HG03521 (cell line): Measurements from ENCODE around the gene KDM1B.
"Not testable (repeated sequence)": the region's sequence is repeated elsewhere in the genome, so short reads cannot be mapped to it uniquely, and the experiment has no call there.

ENCODE experiments used
- ATAC-seq: cut with Tn5 transposase; IDR thresholded peaks from one replicate; pipeline ENCODE4 v1.9.1; 2021; ENCODE audit warnings: mild to moderate bottlenecking, moderate library complexity; ENCODE audit not compliant: unreplicated experiment

The KDM1B gene

DNA sequence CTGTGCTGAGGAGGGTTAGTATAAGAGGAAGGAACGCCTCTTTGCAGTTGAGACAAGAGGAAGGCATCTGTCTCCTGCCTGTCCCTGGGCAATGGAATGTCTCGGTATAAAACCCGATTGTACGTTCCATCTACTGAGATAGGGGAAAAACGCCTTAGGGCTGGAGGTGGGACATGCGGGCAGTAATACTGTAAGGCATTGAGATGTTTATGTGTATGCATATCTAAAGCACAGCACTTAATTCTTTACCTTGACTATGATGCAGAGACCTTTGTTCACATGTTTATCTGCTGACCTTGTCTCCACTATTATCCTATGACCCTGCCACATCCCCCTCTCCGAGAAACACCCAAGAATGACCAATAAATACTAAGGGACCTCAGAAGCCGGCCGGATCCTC lies 71.9 kb downstream of the KDM1B start:
- ATAC-seq, result not testable (repeated sequence)

DNA sequence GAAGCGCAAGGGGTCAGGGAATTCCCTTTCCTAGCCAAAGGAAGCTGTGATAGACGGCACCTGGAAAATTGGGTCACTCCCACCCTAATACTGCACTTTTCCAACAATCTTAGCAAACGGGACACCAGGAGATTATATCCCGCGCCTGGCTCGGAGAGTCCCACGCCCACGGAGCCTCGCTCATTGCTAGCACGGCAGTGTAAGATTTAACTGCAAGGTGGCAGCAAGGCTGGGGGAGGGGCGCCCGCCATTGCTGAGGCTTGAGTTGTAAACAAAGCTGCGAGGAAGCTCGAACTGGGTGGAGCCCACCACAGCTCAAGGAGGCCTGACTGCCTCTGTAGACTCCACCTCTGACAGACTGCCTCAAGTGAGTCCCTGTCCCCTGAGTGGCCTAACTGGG lies 73.4 kb downstream of the KDM1B start:
- not testable (repeated sequence) for ATAC-seq

DNA sequence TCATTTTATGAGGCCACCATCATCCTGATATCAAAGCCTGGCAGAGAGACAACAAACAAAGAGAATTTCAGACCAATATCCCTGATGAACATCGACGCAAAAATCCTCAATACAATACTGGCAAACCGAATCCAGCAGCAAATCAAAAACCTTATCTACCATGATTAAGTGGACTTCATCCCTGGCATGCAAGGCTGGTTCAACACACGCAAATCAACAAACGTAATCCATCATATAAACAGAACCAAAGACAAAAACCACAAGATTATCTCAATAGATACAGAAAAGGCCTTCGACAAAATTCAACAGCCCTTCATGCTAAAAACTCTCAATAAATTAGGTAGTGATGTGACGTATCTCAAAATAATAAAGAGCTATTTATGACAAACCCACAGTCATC lies 76.6 kb downstream of the KDM1B start:
- not testable (repeated sequence) for ATAC-seq

DNA sequence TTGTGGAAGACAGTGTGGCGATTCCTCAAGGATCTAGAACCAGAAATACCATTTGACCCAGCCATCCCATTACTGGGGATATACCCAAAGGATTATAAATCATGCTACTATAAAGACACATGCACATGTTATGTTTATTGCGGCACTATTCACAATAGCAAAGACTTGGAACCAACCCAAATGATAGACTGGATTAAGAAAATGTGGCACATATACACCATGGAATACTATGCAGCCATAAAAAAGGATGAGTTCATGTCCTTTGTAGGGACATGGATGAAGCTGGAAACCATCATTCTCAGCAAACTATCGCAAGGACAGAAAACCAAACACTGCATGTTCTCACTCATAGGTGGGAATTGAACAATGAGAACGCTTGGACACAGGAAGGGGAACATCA lies 78.5 kb downstream of the KDM1B start:
- not testable (repeated sequence) for ATAC-seq

DNA sequence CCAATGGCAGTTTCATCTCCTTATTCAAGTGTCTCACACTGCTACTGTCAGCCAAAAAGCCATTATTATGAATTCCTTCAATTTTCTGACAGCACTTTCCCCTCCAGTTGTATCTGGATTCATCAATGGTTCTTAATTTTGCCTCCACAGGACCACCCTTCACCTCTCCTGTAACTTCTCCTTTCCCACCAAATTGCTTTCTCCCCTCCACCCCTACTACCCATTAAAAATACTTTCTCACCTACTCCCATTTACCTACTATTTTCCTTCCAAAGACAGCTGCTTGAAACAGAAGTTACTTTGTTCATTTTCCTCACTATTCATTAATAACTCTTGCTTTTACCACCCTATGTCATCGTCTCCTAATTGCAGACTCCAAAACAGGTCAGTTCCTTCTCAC lies 79.3 kb downstream of the KDM1B start:
- no peak for ATAC-seq

DNA sequence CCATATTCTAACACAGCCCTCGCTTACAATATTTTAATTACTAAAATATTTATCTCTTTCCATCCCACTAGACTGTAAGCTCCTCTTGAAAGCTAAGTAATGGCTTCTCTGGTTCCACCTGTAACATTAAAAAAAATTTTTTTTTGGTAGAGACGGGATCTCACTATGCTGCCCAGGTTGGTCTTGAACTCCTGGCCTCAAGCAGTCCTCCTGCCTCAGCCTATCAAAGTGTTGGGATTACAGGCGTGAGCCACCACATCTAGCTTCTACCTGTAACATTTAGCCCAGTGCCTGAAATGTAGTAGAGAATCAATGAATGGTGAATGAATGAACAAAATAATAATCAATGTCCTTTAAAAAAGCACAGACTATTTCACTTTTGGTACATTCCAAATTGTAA lies 80.3 kb downstream of the KDM1B start:
- ATAC-seq, result no peak

DNA sequence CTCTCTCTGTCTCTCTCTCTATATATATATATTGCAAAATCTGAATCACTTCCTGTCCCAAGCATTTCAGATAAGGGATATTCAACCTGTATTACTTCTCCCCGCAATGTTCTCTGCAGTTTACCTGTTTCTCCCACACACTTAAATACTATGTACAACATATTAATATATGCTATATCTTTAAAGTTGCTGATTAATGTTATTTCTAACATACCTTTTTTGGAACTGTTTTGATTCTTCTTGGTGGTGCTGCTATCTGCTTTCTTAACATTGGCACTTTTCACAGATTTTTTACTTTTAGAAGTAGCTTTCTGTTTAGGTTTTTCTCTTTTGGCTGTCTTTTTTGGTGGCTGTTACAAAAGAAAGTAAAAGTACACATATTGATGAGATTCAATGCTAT lies 81.9 kb downstream of the KDM1B start:
- no peak for ATAC-seq

DNA sequence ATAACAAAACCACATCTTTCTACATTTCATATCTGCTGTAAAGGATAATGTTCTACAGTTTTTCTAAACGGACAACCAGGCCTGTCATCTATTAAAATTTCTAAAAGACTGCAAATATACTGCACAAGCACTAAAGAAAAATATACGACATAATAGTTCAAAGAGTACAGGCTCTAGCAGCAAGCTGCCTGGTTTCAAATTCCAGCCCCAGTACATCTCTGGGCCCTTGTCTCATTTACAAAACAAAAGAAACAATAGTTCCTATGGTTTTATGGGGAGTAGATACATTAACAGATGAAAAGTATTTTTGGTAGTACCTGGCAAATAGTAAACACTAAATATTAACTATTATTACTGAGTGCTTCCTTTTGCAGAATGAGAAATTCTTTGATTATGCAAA lies 85.0 kb downstream of the KDM1B start:
- no peak for ATAC-seq

DNA sequence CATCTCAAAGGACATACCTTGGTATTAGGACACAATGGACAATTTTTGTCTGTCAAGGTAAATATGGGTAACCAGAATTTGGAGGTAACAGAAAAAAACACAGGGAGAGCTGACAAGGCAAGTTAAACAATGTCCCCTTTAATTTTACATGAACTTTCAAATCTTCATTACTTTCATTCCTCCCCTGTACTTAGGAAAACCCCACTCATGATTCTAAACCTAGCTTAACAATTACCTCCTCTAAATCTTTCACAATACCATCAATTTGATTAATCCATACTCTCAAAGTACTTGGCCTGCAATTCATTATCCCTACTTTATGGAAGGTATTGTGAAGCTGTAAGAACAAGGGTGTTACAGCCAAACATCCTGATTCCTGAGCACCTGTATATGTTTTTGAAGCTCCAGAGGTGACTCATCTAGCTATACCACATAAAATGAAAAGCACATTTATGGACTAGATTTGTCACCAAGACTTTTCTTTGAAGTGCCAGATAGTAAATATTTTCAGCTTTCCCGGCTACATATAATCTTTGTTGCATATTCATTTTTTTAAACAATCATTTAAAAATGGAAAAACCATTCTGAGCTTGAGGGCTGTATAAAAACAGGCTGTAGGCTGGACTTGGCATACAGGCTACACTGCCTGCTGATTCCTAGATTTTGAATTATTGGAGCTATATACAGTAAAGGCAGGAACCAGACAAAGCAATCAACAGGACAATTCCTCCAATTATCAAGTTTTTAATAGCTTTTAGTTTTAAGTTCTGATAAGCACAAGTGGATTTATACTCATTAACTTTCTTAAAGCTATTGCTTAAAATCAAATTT lies 86.2 kb downstream of the KDM1B start:
- ATAC-seq, result no peak

DNA sequence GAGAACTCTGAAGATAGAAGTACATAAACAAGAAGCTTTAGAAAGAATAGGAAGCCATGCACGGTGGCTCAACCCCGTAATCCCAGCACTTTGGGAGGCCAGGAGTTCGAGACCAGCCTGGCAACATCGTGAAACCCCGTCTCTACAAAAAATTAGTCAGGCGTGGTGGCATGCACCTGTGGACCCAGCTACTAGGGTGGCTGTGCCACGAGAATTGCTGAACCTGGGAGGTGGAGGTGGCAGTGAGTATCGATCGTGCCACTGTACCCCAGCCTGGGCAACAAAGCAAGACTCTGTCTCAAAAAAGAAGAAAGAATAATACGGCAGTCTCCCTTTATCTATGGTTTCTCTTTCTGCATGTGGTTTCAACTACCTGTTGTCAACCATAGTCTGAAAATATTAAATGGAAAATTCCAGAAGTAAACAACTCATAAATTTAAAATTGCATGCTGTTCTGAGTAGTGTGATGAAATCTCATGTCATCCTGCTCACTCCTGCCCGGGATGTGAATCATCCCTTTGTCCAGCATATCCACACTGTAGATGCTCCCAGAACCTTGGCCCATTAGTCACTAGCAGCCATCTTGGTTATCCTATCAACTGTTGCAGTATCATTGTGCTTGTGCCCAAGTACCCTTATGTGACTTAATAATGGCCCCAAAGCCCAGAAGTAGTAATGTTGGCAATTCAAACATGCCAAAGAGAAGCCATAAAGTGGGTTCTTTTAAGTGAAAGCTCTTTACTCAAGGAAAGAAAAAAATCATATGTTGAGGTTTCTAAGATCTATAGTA lies 87.0 kb downstream of the KDM1B start:
- no peak for ATAC-seq

DNA sequence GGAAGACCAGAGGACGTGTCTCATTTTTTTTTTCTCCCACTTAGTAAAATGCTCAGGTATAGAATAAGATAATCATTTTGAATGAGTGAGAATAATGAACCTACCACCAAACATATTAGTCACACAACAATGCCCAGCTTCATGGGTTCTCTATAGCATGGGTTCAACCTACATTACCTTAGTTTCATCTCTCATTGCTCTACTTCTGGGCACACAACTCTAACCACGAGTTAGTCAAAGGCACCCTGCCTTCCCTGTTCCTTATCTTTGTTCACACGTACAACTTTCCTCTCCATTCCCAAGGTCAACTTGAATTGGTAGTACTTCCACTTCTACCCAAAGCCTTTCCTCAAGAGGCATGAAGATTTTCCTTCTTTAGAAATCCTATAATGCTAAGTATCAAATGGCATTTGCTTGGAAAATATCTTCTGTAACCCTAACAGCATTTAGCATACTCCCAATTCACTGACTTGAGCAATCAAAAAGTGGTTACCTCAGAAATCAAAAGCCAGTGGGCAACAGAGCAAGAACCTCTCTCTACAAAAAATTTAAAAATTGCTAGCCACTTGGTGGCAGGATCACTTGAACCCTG lies 88.2 kb downstream of the KDM1B start:
- no peak for ATAC-seq

DNA sequence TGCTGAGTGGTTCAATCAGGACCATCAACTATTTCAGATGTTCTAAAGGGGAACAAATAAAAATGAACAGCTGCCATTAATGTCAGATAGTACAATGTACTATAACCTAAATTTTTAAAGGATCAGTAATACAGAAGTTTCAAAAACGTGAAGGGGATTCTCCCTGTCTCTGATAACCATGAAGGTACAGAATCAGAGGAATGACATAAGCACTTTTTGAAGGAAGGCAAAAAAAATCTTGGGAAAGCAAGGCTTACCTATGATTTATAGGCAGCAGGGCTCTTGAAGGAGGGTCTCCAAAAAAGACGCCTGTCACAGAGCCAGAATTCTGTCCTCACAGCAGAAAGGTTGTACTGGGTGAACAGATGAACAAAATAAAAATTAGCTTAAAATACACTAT lies 89.0 kb downstream of the KDM1B start:
- no peak for ATAC-seq

DNA sequence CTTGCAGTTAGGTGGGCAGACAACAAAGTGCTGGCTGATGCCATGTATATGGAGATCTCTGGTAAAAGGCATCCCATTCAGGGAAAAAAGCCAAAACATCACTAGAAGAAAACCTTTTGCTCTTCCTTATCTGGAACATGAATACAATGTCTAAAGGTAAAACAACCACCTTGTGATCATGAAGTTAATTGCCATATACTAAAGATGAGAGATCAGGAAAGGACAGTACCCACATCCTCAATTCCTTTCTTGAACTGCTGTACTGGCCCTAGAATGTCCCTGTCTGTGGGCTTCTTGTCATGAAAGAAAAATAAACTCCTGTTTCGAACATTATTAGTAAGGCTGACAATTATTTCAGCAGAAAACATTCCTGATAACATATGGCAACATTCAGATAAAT lies 89.9 kb downstream of the KDM1B start:
- ATAC-seq, result no peak

DNA sequence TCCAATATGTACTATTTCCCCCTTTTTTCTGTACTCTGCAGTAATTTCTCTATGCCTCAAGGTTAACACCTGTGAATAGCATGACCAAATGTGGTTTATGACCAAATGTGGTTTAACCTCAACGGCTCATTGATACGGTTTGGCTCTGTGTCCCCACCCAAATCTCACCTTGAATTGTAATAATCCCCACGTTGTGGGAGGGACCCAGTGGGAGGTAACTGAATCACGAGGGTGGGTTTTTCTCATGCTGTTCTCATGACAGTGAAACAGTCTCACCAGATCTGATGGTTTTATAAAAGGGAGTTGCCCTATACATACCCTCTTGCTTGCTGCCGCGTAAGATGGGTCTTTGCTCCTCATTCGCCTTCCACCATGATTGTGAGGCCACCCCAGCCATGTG lies 90.4 kb downstream of the KDM1B start:
- ATAC-seq, result no peak

DNA sequence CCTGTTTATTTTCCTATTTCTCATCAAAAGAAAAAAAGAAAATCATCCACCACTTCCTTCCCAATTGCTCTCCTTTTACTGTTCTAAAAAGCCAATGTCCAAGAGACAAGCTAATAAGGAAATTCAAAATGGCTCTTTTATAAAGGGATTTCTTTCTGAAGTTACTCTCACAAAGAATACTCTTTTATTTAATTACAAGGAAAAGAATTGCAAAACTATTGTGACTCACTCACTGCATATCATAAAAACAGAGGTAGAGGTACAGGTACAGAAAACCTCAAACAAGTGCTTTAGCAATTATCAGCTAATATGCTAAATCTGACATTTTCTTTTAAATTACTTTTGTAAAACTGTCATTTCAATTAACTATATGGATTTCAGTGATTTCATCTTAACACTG lies 91.0 kb downstream of the KDM1B start:
- ATAC-seq, result no peak

DNA sequence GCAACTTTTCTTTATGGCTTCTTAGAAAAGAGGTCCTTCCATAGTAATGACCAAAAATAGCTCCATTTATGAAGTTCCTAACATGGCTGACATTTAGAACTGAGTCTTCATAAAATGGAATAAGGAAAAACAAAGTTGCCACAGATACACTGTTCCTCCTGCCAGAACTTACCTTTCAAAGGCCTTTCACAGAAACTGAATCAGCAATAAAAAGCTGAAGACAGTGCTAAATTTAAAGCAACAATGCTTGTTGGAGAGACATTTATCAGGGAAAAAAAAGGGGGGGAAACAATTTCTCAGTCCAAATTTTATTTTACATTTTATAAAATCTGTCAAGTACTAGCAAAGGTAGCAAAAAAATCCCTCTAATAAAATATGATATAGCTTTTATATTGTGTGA lies 91.8 kb downstream of the KDM1B start:
- ATAC-seq, result no peak

DNA sequence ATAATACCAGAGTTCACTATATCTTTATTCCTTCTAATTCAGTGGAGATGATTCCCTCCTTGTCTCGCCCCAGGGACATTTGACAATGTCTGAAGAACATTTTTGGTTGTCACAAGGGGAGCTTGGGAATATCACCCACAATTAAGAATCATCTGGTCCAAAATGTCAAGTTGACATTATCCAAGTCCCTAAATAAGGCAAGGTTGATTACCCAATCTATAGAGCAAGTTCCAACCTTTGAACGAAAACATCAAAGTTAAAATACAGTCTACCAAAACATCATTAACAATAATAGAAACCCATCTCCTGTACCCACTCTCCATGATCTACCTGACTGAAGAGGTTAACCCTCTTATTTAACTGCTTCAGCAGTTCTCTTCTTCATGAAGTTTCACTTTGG lies 93.5 kb downstream of the KDM1B start:
- ATAC-seq, result no peak

DNA sequence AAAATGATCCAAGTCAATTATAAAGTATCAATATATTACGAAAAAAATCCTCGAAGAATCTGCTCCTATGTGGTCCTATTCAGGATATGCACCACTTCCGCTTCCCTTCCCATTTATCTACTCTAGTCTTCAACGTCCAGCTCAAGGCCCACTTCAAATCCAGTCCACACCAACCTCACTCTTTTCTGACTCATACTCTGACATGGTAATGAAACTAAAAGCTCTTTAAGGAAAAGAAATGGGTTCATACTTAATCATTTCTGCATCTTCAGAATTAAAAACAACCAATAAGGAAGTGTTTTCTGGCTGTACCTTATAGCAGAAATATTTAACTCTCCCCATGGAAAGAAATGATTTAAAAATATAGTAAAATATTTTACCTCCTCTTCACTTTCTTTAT lies 94.0 kb downstream of the KDM1B start:
- ATAC-seq, result no peak

DNA sequence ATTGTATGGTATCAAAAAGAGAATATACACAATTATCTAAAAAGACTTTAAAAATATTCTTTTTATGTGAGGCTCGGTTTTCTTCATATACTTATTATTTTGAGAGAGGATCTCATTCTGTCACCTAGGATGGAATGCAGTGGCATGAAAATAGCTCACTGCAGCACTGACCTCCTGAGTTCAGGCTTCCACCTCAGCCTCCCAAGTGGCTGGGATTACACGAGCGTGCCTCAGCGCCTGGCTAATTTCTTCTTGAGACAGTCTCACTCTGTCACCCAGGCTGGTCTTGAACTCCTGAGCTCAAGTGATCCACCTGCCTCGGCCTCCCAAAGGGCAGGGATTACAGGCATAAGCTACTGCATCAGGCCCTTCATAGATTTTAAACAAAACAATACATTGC lies 98.4 kb downstream of the KDM1B start:
- no peak for ATAC-seq

DNA sequence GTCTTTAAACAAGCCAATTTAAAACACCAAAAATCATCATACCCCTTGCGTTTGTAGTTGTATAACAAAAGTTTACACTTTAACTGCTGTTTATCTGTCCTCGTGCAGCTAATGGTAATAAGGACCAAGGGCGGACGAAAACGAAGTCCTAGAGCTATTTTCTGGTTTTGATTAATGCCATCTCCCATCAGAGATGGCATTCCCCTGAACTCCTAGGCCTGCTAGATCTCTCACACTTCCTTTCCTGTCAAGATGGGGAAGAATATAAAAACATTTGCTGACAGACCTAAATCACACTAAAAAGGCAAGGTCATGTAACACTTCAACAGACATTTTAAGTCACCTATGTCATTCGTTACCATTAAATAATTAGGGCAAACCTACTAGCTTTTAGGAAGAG lies 99.6 kb downstream of the KDM1B start:
- no peak for ATAC-seq

DNA sequence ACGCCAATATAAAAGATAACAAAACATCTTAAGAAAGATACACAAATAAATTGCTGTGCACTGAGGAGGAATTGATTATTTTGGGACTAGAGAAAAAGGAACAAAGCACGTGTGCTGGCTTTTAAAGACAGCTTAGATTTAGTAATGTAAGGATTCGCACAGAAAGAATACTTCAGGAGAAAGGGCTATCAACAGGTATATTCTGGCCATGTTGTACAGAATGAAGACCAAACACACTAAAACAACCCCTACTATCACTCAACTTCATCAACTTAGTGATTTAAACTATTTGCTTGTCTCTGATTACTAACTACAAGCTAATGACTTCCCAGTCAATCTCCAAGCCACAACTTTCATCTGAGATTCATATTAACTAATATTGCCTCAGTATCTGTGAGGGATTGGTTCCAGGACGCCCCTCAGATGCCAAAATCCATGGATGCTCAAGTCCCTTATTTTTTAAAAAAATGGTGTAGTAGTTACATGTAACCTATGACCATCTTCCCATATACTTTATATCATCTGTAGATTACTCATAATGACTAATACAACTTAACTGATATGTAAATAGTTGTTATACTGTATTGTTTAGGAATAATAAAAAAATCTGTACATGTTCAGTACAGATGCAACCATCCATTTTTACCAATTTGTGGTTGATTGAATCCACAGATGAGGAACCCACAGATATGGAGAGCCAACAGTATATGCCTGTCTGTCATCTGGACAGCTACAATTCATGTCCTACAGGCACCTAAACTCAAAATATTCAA lies 104.6 kb downstream of the KDM1B start:
- ATAC-seq, result no peak
